WTC11 (cell line): ENCODE results near the gene DDX4. TPM values are rescaled to one million over a fixed set of nuclear protein-coding genes. Genes with fewer than 3 reads are reported as not detected.

Experiments used
- ATAC-seq: fragments of 200-7000 bp; cut with Tn5 transposase; 2 replicates; pipeline ENCODE4 v1.10.0; 2021; ENCODE audit warnings: mild to moderate bottlenecking, moderate library complexity
- CTCF ChIA-PET: fragments of 300-600 bp; sonication (Branson Sonifier 250); formaldehyde crosslinking; loops from one replicate; lab custom pipeline; 2021; ENCODE audit warnings: antibody characterized with exemption; lab: Charles Lee
- POLR2A ChIA-PET: fragments of 350-600 bp; sonication (Branson Sonifier 250); formaldehyde crosslinking; loops from one replicate; lab custom pipeline; 2021; ENCODE audit warnings: antibody characterized with exemption; lab: Charles Lee
- DNase-seq: peaks from one replicate; pipeline ENCODE4 v3.0.0; 2021; ENCODE audit warnings: low spot score
- H3K27ac Mint-ChIP-seq: 2 replicates; pipeline ENCODE4 v1.8.0; 2021; ENCODE audit warnings: mixed read lengths
- H3K27me3 Mint-ChIP-seq: 2 replicates; pipeline ENCODE4 v1.8.0; 2021; ENCODE audit warnings: low read depth, mild to moderate bottlenecking, moderate library complexity, mixed read lengths
- H3K36me3 Mint-ChIP-seq: 2 replicates; pipeline ENCODE4 v1.8.0; 2021; ENCODE audit warnings: mixed read lengths
- H3K4me1 Mint-ChIP-seq: 2 replicates; pipeline ENCODE4 v1.8.0; 2022; ENCODE audit warnings: mixed read lengths
- H3K4me3 Mint-ChIP-seq: 2 replicates; pipeline ENCODE4 v1.8.0; 2021; ENCODE audit warnings: mild to moderate bottlenecking, moderate library complexity, mixed read lengths
- H3K9me3 Mint-ChIP-seq: 2 replicates; pipeline ENCODE4 v1.8.0; 2021; ENCODE audit warnings: mixed read lengths
- ATF1 ChIP-seq: sonication (generic); formaldehyde crosslinking; IDR thresholded peaks from 2 replicates; pipeline ENCODE4 v1.8.1; 2023; ENCODE audit warnings: mild to moderate bottlenecking, moderate library complexity, missing genetic modification reagents
- HMGA2 ChIP-seq: fragments of 250-450 bp; sonication (Bioruptor Pico); IDR thresholded peaks from 2 replicates; pipeline ENCODE4 v1.4.0; 2021; ENCODE audit warnings: mild to moderate bottlenecking, moderate library complexity
- IRF2 ChIP-seq: sonication (generic); formaldehyde crosslinking; IDR thresholded peaks from 2 replicates; pipeline ENCODE4 v1.8.0; 2022; ENCODE audit warnings: low read depth, missing genetic modification reagents, borderline replicate concordance
- NR2C2 ChIP-seq: sonication (generic); formaldehyde crosslinking; IDR thresholded peaks from 2 replicates; pipeline ENCODE4 v1.8.0; 2022; ENCODE audit warnings: mild to moderate bottlenecking, missing genetic modification reagents
- SMAD3 ChIP-seq: sonication (generic); formaldehyde crosslinking; IDR thresholded peaks from 2 replicates; pipeline ENCODE4 v1.8.0; 2022; ENCODE audit warnings: missing genetic modification reagents, mild to moderate bottlenecking, borderline replicate concordance
- TCF7 ChIP-seq: sonication (generic); formaldehyde crosslinking; IDR thresholded peaks from 2 replicates; pipeline ENCODE4 v1.8.0; 2022; ENCODE audit warnings: mild to moderate bottlenecking, low read depth, missing genetic modification reagents, moderate library complexity
- ZNF138 ChIP-seq: sonication (generic); formaldehyde crosslinking; conservative IDR thresholded peaks from 2 replicates; pipeline ENCODE4 v1.8.1; 2022; ENCODE audit warnings: mild to moderate bottlenecking, moderate library complexity, missing genetic modification reagents
- ZNF232 ChIP-seq: sonication (generic); formaldehyde crosslinking; IDR thresholded peaks from 2 replicates; pipeline ENCODE4 v1.8.0; 2022; ENCODE audit warnings: mild to moderate bottlenecking, missing genetic modification reagents
- ZNF396 ChIP-seq: fragments of 250-450 bp; sonication (Bioruptor Pico); IDR thresholded peaks from 2 replicates; pipeline ENCODE4 v1.8.0; 2021; ENCODE audit warnings: mild to moderate bottlenecking, moderate library complexity, borderline replicate concordance
- total RNA-seq: library from RNA; stranded (reverse); gene quantifications from 3 replicates; pipeline ENCODE4 v1.2.3, GENCODE V29; 2021
- TF ChIP-seq, protein P1 (sequence below): sonication (generic); formaldehyde crosslinking; IDR thresholded peaks from 2 replicates; pipeline ENCODE4 v1.8.1; 2022; ENCODE audit warnings: mild to moderate bottlenecking, missing genetic modification reagents, moderate library complexity, borderline replicate concordance
- TF ChIP-seq, protein P2 (sequence below): sonication (generic); formaldehyde crosslinking; IDR thresholded peaks from 2 replicates; pipeline ENCODE4 v1.8.1; 2023; ENCODE audit warnings: mild to moderate bottlenecking, missing genetic modification reagents, moderate library complexity
- TF ChIP-seq, protein P3 (sequence below): sonication (generic); formaldehyde crosslinking; IDR thresholded peaks from 2 replicates; pipeline ENCODE4 v1.8.1; 2022; ENCODE audit warnings: missing genetic modification reagents, borderline replicate concordance
- TF ChIP-seq, protein P4 (sequence below): fragments of 250-450 bp; sonication (Bioruptor Pico); IDR thresholded peaks from 2 replicates; pipeline ENCODE4 v1.9.0; 2021; ENCODE audit warnings: mild to moderate bottlenecking
- TF ChIP-seq, protein P5 (sequence below): fragments of 250-450 bp; sonication (Bioruptor Pico); IDR thresholded peaks from 2 replicates; pipeline ENCODE4 v1.9.0; 2021; ENCODE audit warnings: mild to moderate bottlenecking, borderline replicate concordance
- TF ChIP-seq, protein P6 (sequence below): fragments of 200-600 bp; IDR thresholded peaks from 2 replicates; pipeline ENCODE4 v1.8.0; 2022; ENCODE audit warnings: antibody characterized with exemption

Gene DDX4
- total RNA-seq, 1 experiment from 2014 or later, result not detected

DNA sequence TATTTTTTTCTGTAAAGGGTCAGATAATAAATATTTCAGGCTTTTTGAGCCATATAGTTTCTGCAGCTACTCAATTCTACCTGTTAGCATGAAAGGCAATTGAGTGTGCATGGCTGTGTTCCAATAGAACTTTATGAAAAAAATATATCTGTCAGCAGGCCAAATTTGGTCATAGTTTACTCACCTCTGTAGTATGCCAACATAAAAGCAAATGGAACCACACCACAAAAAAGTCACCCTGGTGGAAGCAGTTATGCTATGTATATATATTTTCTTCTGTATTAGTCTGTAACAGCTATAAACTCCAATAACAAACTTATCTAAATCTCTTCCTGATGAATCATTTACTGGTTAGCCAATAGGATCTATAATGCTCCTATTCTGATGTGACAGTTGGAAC lies 29.1 kb upstream of the DDX4 start:
- TF ChIP-seq HMGA2 (no peak), ZNF232 (no peak)
- TF ChIP-seq, protein P1, sequence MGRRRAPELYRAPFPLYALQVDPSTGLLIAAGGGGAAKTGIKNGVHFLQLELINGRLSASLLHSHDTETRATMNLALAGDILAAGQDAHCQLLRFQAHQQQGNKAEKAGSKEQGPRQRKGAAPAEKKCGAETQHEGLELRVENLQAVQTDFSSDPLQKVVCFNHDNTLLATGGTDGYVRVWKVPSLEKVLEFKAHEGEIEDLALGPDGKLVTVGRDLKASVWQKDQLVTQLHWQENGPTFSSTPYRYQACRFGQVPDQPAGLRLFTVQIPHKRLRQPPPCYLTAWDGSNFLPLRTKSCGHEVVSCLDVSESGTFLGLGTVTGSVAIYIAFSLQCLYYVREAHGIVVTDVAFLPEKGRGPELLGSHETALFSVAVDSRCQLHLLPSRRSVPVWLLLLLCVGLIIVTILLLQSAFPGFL, result no peak
- POLR2A ChIA-PET, result no interaction called here
- H3K36me3 Mint-ChIP-seq, result peaks cover 10% of the 10 kb centered on the region; the same call in 1 of the 2 replicates
- DNase-seq (no peak), ATAC-seq (no peak)
- no peak overlapping the region for H3K4me3 Mint-ChIP-seq
- H3K27ac Mint-ChIP-seq, result no peak overlapping the region
- H3K4me1 Mint-ChIP-seq, result peaks cover 14% of the 10 kb centered on the region
- CTCF ChIA-PET, result no interaction called here
- H3K9me3 Mint-ChIP-seq, result 0 out of 2 replicates have a peak, but pooled peaks cover under 1% of the 10 kb centered on the region
- no peaks in the 10 kb centered on the region for H3K27me3 Mint-ChIP-seq

DNA sequence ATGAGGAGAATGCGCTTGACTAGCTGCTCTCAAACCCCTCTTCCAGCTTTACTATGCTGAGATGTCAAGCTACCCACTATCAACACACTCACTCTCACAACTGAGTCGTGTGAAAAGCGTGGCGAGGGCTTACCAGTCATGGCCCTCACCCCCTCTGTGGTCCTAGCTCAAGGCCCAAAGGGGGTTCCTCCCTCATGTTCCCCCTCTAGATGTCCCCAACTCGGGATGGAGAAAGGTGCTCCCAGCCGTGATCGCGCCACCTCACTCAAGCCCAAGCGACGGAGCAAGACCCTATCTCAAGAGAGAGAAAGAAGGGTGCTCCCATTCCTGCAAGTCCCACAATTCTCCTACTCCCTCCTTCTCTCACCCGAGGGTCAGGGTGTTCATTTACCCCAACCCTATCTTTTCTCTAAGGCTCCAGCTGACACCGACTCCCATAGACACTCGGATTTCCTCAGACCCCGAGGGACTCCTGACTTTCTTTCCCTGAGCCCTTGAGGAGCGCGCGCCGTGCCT lies 26.3 kb upstream of the DDX4 start:
- Mint-ChIP-seq H3K4me1 (peaks cover 17% of the 10 kb centered on the region), H3K4me3 (peak overlapping the region; percentile 100), H3K27ac (peak overlapping the region; percentile 97), H3K27me3 (no peaks in the 10 kb centered on the region), H3K9me3 (peaks cover 19% of the 10 kb centered on the region), H3K36me3 (peaks cover 11% of the 10 kb centered on the region)
- ChIA-PET CTCF (no interaction called here), POLR2A (no interaction called here)
- TF ChIP-seq, protein P2, sequence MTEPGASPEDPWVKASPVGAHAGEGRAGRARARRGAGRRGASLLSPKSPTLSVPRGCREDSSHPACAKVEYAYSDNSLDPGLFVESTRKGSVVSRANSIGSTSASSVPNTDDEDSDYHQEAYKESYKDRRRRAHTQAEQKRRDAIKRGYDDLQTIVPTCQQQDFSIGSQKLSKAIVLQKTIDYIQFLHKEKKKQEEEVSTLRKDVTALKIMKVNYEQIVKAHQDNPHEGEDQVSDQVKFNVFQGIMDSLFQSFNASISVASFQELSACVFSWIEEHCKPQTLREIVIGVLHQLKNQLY (CRISPR knock-in tag), result no peak
- TF ChIP-seq IRF2 (CRISPR knock-in tag) (no peak), TCF7 (no peak)
- TF ChIP-seq, protein P3, sequence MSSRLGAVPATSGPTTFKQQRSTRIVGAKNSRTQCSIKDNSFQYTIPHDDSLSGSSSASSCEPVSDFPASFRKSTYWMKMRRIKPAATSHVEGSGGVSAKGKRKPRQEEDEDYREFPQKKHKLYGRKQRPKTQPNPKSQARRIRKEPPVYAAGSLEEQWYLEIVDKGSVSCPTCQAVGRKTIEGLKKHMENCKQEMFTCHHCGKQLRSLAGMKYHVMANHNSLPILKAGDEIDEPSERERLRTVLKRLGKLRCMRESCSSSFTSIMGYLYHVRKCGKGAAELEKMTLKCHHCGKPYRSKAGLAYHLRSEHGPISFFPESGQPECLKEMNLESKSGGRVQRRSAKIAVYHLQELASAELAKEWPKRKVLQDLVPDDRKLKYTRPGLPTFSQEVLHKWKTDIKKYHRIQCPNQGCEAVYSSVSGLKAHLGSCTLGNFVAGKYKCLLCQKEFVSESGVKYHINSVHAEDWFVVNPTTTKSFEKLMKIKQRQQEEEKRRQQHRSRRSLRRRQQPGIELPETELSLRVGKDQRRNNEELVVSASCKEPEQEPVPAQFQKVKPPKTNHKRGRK (CRISPR knock-in tag), result no peak
- ATAC-seq (peak; percentile 1; the same call in 1 of the 2 replicates), DNase-seq (no peak)

DNA sequence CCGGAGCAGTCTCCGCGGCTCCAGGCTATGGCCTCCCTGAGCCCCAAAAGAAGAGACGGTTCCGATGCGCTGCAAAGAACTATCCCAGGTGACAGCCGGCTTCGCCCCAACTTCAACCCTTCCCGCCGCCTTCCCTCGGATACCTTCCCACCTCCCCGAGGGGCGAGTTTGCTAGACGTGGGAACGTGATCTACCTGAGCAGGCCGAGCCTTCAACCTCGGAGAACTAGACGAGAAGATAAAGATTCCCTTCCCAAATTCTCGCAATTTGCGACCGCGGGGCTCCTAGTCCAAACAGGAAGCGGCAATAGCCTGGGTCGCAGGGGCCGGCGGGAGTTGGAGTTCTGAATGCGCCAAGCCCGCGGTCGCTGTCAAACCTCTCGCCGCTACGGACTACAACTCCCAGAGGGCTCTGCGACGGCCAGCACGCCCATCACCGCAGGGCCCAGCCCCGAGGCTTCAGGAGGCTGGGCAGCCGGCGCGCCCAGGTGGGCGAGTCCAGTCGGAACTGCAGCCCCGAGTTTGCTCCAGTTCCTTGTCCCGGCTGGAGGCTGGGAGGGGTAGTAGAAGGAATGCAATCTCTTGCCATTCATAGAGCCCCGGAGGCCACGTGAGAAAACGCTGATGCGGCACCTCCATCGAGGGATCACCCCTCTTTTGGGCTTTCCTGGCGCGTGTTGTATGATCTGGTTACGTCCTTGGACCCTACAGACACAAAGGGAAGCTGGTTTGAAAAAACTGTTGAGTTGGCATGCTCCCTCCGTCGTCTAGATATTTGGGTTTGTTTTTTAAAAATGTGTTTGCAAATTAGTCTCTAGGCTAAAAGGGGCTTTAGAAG lies 25.6 kb upstream of the DDX4 start, which contains the start of gene SLC38A9:
TSS of gene SLC38A9 (minus strand) at position 302 of the 837 bp plus-strand sequence. CDS start 14,366 bp downstream, outside the sequence.
- Mint-ChIP-seq H3K27ac (peak within 1 kb of the TSS; percentile 97), H3K4me1 (peaks cover 17% of the 10 kb centered on the region), H3K4me3 (peak within 1 kb of the TSS; percentile 100), H3K36me3 (peaks cover 17% of the 10 kb centered on the region), H3K9me3 (peaks cover 25% of the 10 kb centered on the region), H3K27me3 (no peaks in the 10 kb centered on the region)
- peak; percentile 98 for DNase-seq
- ChIA-PET POLR2A (no interaction called here), CTCF (no interaction called here)
- peak; percentile 98 for ATAC-seq
- TF ChIP-seq HMGA2 (no peak), ZNF396 (CRISPR knock-in tag) (no peak), ZNF138 (no peak), NR2C2 (CRISPR knock-in tag) (no peak), SMAD3 (no peak), ATF1 (CRISPR knock-in tag) (no peak)
- TF ChIP-seq, protein P4, sequence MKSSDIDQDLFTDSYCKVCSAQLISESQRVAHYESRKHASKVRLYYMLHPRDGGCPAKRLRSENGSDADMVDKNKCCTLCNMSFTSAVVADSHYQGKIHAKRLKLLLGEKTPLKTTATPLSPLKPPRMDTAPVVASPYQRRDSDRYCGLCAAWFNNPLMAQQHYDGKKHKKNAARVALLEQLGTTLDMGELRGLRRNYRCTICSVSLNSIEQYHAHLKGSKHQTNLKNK (CRISPR knock-in tag), result no peak
- TF ChIP-seq, protein P5, sequence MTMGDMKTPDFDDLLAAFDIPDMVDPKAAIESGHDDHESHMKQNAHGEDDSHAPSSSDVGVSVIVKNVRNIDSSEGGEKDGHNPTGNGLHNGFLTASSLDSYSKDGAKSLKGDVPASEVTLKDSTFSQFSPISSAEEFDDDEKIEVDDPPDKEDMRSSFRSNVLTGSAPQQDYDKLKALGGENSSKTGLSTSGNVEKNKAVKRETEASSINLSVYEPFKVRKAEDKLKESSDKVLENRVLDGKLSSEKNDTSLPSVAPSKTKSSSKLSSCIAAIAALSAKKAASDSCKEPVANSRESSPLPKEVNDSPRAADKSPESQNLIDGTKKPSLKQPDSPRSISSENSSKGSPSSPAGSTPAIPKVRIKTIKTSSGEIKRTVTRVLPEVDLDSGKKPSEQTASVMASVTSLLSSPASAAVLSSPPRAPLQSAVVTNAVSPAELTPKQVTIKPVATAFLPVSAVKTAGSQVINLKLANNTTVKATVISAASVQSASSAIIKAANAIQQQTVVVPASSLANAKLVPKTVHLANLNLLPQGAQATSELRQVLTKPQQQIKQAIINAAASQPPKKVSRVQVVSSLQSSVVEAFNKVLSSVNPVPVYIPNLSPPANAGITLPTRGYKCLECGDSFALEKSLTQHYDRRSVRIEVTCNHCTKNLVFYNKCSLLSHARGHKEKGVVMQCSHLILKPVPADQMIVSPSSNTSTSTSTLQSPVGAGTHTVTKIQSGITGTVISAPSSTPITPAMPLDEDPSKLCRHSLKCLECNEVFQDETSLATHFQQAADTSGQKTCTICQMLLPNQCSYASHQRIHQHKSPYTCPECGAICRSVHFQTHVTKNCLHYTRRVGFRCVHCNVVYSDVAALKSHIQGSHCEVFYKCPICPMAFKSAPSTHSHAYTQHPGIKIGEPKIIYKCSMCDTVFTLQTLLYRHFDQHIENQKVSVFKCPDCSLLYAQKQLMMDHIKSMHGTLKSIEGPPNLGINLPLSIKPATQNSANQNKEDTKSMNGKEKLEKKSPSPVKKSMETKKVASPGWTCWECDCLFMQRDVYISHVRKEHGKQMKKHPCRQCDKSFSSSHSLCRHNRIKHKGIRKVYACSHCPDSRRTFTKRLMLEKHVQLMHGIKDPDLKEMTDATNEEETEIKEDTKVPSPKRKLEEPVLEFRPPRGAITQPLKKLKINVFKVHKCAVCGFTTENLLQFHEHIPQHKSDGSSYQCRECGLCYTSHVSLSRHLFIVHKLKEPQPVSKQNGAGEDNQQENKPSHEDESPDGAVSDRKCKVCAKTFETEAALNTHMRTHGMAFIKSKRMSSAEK (CRISPR knock-in tag), result 0 out of 2 replicates have a peak, but pooled peaks have one; percentile 16
- TF ChIP-seq, protein P6, sequence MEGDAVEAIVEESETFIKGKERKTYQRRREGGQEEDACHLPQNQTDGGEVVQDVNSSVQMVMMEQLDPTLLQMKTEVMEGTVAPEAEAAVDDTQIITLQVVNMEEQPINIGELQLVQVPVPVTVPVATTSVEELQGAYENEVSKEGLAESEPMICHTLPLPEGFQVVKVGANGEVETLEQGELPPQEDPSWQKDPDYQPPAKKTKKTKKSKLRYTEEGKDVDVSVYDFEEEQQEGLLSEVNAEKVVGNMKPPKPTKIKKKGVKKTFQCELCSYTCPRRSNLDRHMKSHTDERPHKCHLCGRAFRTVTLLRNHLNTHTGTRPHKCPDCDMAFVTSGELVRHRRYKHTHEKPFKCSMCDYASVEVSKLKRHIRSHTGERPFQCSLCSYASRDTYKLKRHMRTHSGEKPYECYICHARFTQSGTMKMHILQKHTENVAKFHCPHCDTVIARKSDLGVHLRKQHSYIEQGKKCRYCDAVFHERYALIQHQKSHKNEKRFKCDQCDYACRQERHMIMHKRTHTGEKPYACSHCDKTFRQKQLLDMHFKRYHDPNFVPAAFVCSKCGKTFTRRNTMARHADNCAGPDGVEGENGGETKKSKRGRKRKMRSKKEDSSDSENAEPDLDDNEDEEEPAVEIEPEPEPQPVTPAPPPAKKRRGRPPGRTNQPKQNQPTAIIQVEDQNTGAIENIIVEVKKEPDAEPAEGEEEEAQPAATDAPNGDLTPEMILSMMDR, result no peak
